Gastroesophageal sphincter (tissue), 4 donors: ENCODE data around the gene CFAP53. TPM values are rescaled to one million over a fixed set of nuclear protein-coding genes. Genes with fewer than 3 reads are reported as not detected.

Source experiments
- ATAC-seq: fragments of 150-250 bp; one replicate; pipeline ENCODE4 v1.9.1; 2016; ENCODE audit warnings: mild to moderate bottlenecking, moderate library complexity
- H3K27ac ChIP-seq, 4 donors: fragments of 200-600 bp; sonication (generic) in 3 of 4; 1 replicate in 3 of 4; 2 replicates in 1 of 4; pipeline ENCODE4 v1.5.1; 2016 to 2019
- H3K27me3 ChIP-seq: fragments of 200-600 bp; sonication (generic); one replicate; pipeline ENCODE4 v1.5.1; 2019
- H3K36me3 ChIP-seq, 2 donors: fragments of 200-600 bp; sonication (generic); one replicate each; pipeline ENCODE4 v1.5.1; 2019; ENCODE audit warnings: control low read depth in 1 of 2
- H3K4me1 ChIP-seq, 3 donors: fragments of 200-600 bp; sonication (generic); 1 replicate in 2 of 3; 2 replicates in 1 of 3; pipeline ENCODE4 v1.5.1; 2016 to 2019; ENCODE audit warnings: control low read depth in 2 of 3
- H3K4me3 ChIP-seq, 2 donors: fragments of 200-600 bp; sonication (generic); one replicate each; pipeline ENCODE4 v1.5.1; 2019; ENCODE audit warnings: mild to moderate bottlenecking in 1 of 2, moderate library complexity in 1 of 2
- H3K9me3 ChIP-seq, 3 donors: fragments of 200-600 bp; sonication (generic); one replicate each; pipeline ENCODE4 v1.5.1; 2017 to 2019; ENCODE audit warnings: control low read depth in 2 of 3
- CTCF ChIP-seq, 4 experiments: fragments of 200-600 bp in 2 of 4; fragments of 450-650 bp in 2 of 4; sonication (generic) in 1 of 4; IDR thresholded peaks; one replicate each; pipeline ENCODE4 v1.5.1; 2017 to 2019; ENCODE audit warnings: antibody characterized with exemption in 4 of 4, mild to moderate bottlenecking in 2 of 4, moderate library complexity in 2 of 4
- EP300 ChIP-seq: sonication (generic); formaldehyde crosslinking; IDR thresholded peaks from one replicate; pipeline ENCODE4 v1.6.1; 2017; ENCODE audit warnings: antibody characterized with exemption, mild to moderate bottlenecking
- POLR2A ChIP-seq, 2 donors: fragments of 450-650 bp; IDR thresholded peaks; one replicate each; pipeline ENCODE4 v1.6.1; 2017; ENCODE audit warnings: antibody characterized with exemption in 2 of 2, mild to moderate bottlenecking in 2 of 2, moderate library complexity in 1 of 2
- POLR2AphosphoS5 ChIP-seq: sonication (generic); formaldehyde crosslinking; IDR thresholded peaks from one replicate; pipeline ENCODE4 v1.6.1; 2017; ENCODE audit warnings: antibody characterized with exemption
- WGBS, 2 donors: methylation state at CpG; one replicate each; pipeline ENCODE4 v1.1.5; 2018; ENCODE audit warnings: low coverage in 1 of 2; 5-methylcytosine and 5-hydroxymethylcytosine counted together
- total RNA-seq, 4 donors: library from RNA; depleted of rRNA; stranded (reverse); fragments of >200 nt; gene quantifications; one replicate each; pipeline ENCODE4 v1.1.0, GENCODE V29; 2016

Gene CFAP53, protein sequence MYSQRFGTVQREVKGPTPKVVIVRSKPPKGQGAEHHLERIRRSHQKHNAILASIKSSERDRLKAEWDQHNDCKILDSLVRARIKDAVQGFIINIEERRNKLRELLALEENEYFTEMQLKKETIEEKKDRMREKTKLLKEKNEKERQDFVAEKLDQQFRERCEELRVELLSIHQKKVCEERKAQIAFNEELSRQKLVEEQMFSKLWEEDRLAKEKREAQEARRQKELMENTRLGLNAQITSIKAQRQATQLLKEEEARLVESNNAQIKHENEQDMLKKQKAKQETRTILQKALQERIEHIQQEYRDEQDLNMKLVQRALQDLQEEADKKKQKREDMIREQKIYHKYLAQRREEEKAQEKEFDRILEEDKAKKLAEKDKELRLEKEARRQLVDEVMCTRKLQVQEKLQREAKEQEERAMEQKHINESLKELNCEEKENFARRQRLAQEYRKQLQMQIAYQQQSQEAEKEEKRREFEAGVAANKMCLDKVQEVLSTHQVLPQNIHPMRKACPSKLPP
- total RNA-seq: under 1 TPM in 1 of 4 donors, not detected in 3; 0.45 TPM

GRCh38 chr18:50266248-50266704, at the start of gene CFAP53:
TSS of gene CFAP53 (minus strand) at chr18:50266495. CDS start at chr18:50266404, 91 bp downstream.
- Histone ChIP-seq H3K9me3 (no peaks in the 10 kb centered on the region), H3K4me3 (peak within 1 kb of the TSS; percentile 53 to 69), H3K4me1 (peaks cover 0 to 26% (median 5%) of the 10 kb centered on the region in 3 donors), H3K27me3 (no peaks in the 10 kb centered on the region), H3K36me3 (peaks cover 0 to 25% of the 10 kb centered on the region in 2 donors), H3K27ac (peak within 1 kb of the TSS in 3 of 4 donors; percentile 26 to 55 (median 32))
- 0 to 2% methylated on average over 6 to 7 of the region's 37 CpGs for WGBS, 2 donors
- peak; percentile 96 for ATAC-seq
- TF ChIP-seq EP300 (no peak), POLR2AphosphoS5 (peak; percentile 41)

- TF ChIP-seq POLR2AphosphoS5 (no peak), CTCF (IDR thresholded peaks at IDR 0.05) (no peak), EP300 (no peak), POLR2A (IDR thresholded peaks at IDR 0.05) (no peak)
- Histone ChIP-seq H3K27me3 (peaks cover 6% of the 10 kb centered on the region), H3K27ac (no peak overlapping the region), H3K4me1 (no peaks in the 10 kb centered on the region), H3K9me3 (no peaks in the 10 kb centered on the region), H3K4me3 (no peak overlapping the region), H3K36me3 (no peaks in the 10 kb centered on the region)
- ATAC-seq: no peak
- 37 to 62% methylated on average over 3 to 5 of the region's 5 CpGs for WGBS, 2 donors
Observed at GRCh38 chr18:50315100-50315871, 49.0 kb upstream of the CFAP53 start.

DNA sequence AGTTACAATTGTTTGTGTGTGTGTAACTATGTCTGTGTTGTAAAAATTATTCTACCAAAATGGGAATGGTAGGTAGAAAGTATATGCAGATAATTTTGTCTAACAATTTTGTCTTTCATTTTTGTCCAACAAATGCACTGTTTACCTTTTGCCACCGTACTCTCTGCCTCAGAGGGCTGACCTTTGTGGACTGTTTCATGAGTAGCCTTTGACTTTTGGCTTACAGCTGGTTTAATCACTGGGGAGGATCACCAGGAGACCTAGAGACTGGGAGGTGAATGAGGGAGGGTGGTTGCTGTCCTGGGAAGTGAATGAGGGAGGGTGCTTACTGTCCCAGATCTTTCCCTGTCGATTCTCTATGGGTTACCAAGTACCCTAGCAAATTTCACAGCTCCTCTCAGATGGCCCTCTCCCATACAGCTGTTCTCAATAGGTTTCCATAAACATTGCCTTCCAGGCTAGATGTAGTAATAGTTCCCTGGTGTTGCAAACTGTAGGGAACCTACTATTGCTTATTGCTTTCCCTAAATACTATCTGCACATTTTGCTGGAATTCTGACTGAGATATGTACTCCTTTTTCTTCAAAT, 47.7 kb upstream of the CFAP53 start:
- ATAC-seq: no peak
- no peak overlapping the region for H3K27ac ChIP-seq
- H3K27me3 ChIP-seq: peaks cover 6% of the 10 kb centered on the region
- H3K9me3 ChIP-seq: no peaks in the 10 kb centered on the region
- TF ChIP-seq POLR2A (IDR thresholded peaks at IDR 0.05) (no peak), EP300 (no peak), POLR2AphosphoS5 (no peak), CTCF (IDR thresholded peaks at IDR 0.05) (no peak)
- no peaks in the 10 kb centered on the region for H3K4me1 ChIP-seq
- 16 to 39% methylated on average over 2 of the region's 2 CpGs for WGBS, 2 donors
- H3K4me3 ChIP-seq: no peak overlapping the region
- H3K36me3 ChIP-seq: no peaks in the 10 kb centered on the region

DNA sequence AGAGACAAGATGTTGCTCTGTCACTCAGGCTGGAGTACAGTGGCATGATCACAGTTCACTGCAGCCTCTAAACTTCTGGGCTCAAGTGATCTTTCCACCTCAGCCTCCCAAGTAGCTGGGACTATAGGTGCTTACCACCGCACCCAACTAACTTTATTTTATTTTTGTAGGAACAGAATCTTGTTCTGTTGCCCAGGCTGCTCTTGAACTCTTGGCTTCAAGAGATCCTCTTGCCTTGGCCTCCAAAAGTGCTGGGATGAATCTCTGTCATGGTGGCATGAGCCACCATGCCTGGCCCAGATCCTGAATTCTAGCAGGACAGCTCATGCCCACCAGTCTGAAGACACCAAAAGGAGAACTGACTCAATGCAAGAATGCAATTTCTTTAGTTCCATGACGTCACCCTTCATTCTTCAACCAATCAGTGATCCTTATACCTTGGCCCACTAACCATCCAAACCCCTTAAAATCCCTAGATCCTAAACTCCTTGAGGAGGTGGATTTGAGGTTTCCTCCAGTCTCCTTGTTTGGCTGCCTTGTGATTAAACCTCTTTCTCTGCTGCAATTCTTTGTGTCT, 46.8 kb upstream of the CFAP53 start:
- 83 to 88% methylated on average over 2 of the region's 2 CpGs for WGBS, 2 donors
- no peak overlapping the region for H3K27ac ChIP-seq
- peaks cover 6% of the 10 kb centered on the region for H3K27me3 ChIP-seq
- H3K4me1 ChIP-seq: peaks cover 0 to 3% (median 0%) of the 10 kb centered on the region in 3 donors
- no peak for TF ChIP-seq EP300
- TF ChIP-seq POLR2AphosphoS5: no peak
- TF ChIP-seq POLR2A (IDR thresholded peaks at IDR 0.05): no peak
- no peak for TF ChIP-seq CTCF (IDR thresholded peaks at IDR 0.05)
- ATAC-seq: no peak
- H3K4me3 ChIP-seq: no peak overlapping the region
- H3K9me3 ChIP-seq: no peaks in the 10 kb centered on the region
- no peaks in the 10 kb centered on the region for H3K36me3 ChIP-seq
